GM18873 (cell line): ENCODE data around the gene NFAM1.

Source experiments
- ATAC-seq: cut with Tn5 transposase; IDR thresholded peaks from one replicate; pipeline ENCODE4 v1.9.1; 2021; ENCODE audit warnings: mild to moderate bottlenecking, moderate library complexity, moderate number of reproducible peaks; ENCODE audit not compliant: unreplicated experiment, low FRiP score

NFAM1 gene

GRCh38 chr22:42440728-42441127, 8.5 kb upstream of the NFAM1 start:
- ATAC-seq = no peak

GRCh38 chr22:42439821-42440674, 7.8 kb upstream of the NFAM1 start:
- no peak for ATAC-seq

- no peak for ATAC-seq
Measured at GRCh38 chr22:42439021-42439567, 6.9 kb upstream of the NFAM1 start.

GRCh38 chr22:42438293-42438650, 6.1 kb upstream of the NFAM1 start:
- no peak for ATAC-seq

GRCh38 chr22:42437488-42438292, 5.5 kb upstream of the NFAM1 start:
- no peak for ATAC-seq

GRCh38 chr22:42436404-42436803, 4.2 kb upstream of the NFAM1 start:
- no peak for ATAC-seq

GRCh38 chr22:42434748-42435425, 2.7 kb upstream of the NFAM1 start:
- no peak for ATAC-seq

GRCh38 chr22:42433754-42434682, 1.8 kb upstream of the NFAM1 start:
- ATAC-seq = no peak

GRCh38 chr22:42432818-42433217, 615 bp upstream of the NFAM1 start:
- ATAC-seq = no peak

GRCh38 chr22:42431401-42432019, 693 bp downstream of the NFAM1 start:
- ATAC-seq = no peak

GRCh38 chr22:42430528-42431125, 1.6 kb downstream of the NFAM1 start:
- no peak for ATAC-seq

- ATAC-seq = no peak
Measured at GRCh38 chr22:42428760-42429159, 3.4 kb downstream of the NFAM1 start.

- ATAC-seq = no peak
Measured at GRCh38 chr22:42428025-42428424, 4.2 kb downstream of the NFAM1 start.

- ATAC-seq = no peak
Measured at GRCh38 chr22:42427167-42427566, 5.0 kb downstream of the NFAM1 start.

GRCh38 chr22:42425989-42426355, 6.2 kb downstream of the NFAM1 start:
- no peak for ATAC-seq

GRCh38 chr22:42425337-42425988, 6.7 kb downstream of the NFAM1 start:
- ATAC-seq = no peak

- no peak for ATAC-seq
Measured at GRCh38 chr22:42419243-42419881, 12.8 kb downstream of the NFAM1 start.

- ATAC-seq = no peak
Measured at GRCh38 chr22:42418811-42419242, 13.4 kb downstream of the NFAM1 start.
